NCI-H1694 (cell line): ENCODE measurements around the gene GCG.
A peak's percentile ranks its signal among the peaks of the same experiment; 100 is the strongest.

Source experiments
- DNase-seq: peaks from one replicate; lab custom pipeline; 2025; lab: John Stamatoyannopoulos, UW

The GCG gene

GRCh38 chr2:162149466-162149865 is 2.6 kb downstream of the GCG start:
- DNase-seq: no peak

GRCh38 chr2:162148956-162149355 is 3.1 kb downstream of the GCG start:
- DNase-seq: no peak

- DNase-seq: no peak
These were observed 8.1 kb downstream of the GCG start for GRCh38 chr2:162143969-162144368.

- DNase-seq: no peak
These were observed 13.7 kb downstream of the GCG start for GRCh38 chr2:162138310-162138709.

- DNase-seq: no peak
These were observed 24.6 kb downstream of the GCG start for GRCh38 chr2:162127422-162127821.

GRCh38 chr2:162126527-162126926 is 25.5 kb downstream of the GCG start:
- no peak for DNase-seq

- DNase-seq: no peak
These were observed 25.9 kb downstream of the GCG start for GRCh38 chr2:162126111-162126519.

- no peak for DNase-seq
These were observed 26.9 kb downstream of the GCG start for GRCh38 chr2:162125138-162125537.

GRCh38 chr2:162123806-162124758 is 28.0 kb downstream of the GCG start:
- DNase-seq: peak; percentile 92

- DNase-seq: no peak
These were observed 33.6 kb downstream of the GCG start for GRCh38 chr2:162118166-162119031.

- no peak for DNase-seq
These were observed 35.7 kb downstream of the GCG start for GRCh38 chr2:162116352-162116751.

GRCh38 chr2:162115076-162115475 is 37.0 kb downstream of the GCG start:
- DNase-seq: no peak

- no peak for DNase-seq
These were observed 37.8 kb downstream of the GCG start for GRCh38 chr2:162114271-162114670.

- no peak for DNase-seq
These were observed 38.3 kb downstream of the GCG start for GRCh38 chr2:162113776-162114168.

GRCh38 chr2:162113088-162113775 is 38.8 kb downstream of the GCG start:
- no peak for DNase-seq

GRCh38 chr2:162111958-162112850 is 39.8 kb downstream of the GCG start:
- no peak for DNase-seq

- DNase-seq: no peak
These were observed 44.6 kb downstream of the GCG start for GRCh38 chr2:162107361-162107901.

- DNase-seq: no peak
These were observed 45.3 kb downstream of the GCG start for GRCh38 chr2:162106746-162107145.

- DNase-seq: no peak
These were observed 45.9 kb downstream of the GCG start for GRCh38 chr2:162106146-162106551.

GRCh38 chr2:162103443-162104009 is 48.5 kb downstream of the GCG start:
- DNase-seq: no peak

GRCh38 chr2:162100579-162100978 is 51.5 kb downstream of the GCG start:
- DNase-seq: no peak
